Urinary bladder (tissue), 4 donors: ENCODE results near the gene DSCAM. TPM values are rescaled to one million over a fixed set of nuclear protein-coding genes. Genes with fewer than 3 reads are reported as not detected.

ENCODE experiments used
- DNase-seq: peaks from one replicate; pipeline ENCODE4 v3.0.0-alpha.2; 2015; ENCODE audit errors: extremely low spot score
- H3K27ac ChIP-seq: one replicate; pipeline ENCODE4 v1.5.1; 2013; ENCODE audit warnings: low read depth, mild to moderate bottlenecking, moderate library complexity
- H3K36me3 ChIP-seq: one replicate; pipeline ENCODE4 v1.6.1; 2013; ENCODE audit warnings: mild to moderate bottlenecking, moderate library complexity; ENCODE audit not compliant: insufficient read depth
- H3K4me1 ChIP-seq: one replicate; pipeline ENCODE4 v1.6.1; 2013; ENCODE audit warnings: mild to moderate bottlenecking, moderate library complexity; ENCODE audit not compliant: insufficient read depth
- H3K4me3 ChIP-seq: one replicate; pipeline ENCODE4 v1.5.1; 2013; ENCODE audit warnings: low read depth, low read length
- WGBS: extraction: QIAGEN DNeasy Blood & Tissue Kit; methylation state at CpG from one replicate; pipeline ENCODE4 v1.1.7; 2013; 5-methylcytosine and 5-hydroxymethylcytosine counted together
- polyA plus RNA-seq: library from polyadenylated mRNA; stranded (reverse); fragments of 200-250 nt; gene quantifications from one replicate; pipeline ENCODE4 v1.2.3, GENCODE V29; 2013
- total RNA-seq: library from RNA; depleted of rRNA; stranded (reverse); fragments of >200 nt; gene quantifications from one replicate; pipeline ENCODE4 v1.2.3, GENCODE V29; 2014
- donor health status: healthy with polysubstance abuse.
- donor health status: healthy.

Gene DSCAM
- total and polyA plus RNA-seq, 2 donors = 0.03 to 0.21 TPM

DNA sequence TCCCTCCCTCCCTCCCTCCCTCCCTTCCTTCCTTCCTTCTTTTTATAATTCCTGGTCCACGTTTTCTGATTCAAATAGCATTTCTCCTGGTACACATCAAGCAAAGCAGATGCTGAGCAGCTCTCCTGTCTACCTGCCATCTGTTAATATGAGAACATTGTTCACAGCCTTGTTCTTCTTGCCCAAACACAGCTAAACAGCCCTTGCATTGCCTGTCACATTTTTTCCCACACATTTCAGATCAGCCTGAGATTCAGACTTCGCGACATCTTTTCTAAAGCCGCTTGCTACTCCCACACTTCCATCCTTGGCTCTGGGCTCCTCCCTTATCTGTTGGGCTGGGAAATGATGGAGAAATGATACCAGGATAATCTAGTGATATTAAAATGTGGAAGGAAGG is 779.2 kb downstream of the DSCAM start:
- no peaks in the 10 kb centered on the region for H3K4me1 ChIP-seq
- no peak for DNase-seq
- H3K36me3 ChIP-seq = no peaks in the 10 kb centered on the region
- no peak overlapping the region for H3K27ac ChIP-seq
- no peak overlapping the region for H3K4me3 ChIP-seq
- 32% methylated on average over 4 of the region's 4 CpGs for WGBS

DNA sequence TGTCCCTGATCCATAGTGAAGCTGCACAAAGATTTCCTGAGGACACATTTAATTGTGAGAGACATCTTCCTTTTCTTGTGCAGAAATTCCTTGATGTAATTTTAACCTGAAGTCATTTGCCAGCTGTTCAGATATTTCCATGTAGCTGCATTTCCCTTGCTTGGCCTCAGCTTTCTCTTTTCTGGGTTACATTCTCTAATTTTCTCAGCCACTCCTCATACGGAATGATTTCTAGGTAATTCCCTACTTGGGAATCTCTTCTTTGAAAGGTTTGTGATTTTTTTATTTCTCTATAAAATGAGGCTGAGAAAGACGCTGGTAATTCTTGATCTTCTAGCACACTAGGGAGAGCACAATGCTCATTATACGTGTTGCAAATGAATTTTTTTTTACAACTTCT is 780.7 kb downstream of the DSCAM start:
- no peaks in the 10 kb centered on the region for H3K36me3 ChIP-seq
- DNase-seq = no peak
- no peak overlapping the region for H3K4me3 ChIP-seq
- no peak overlapping the region for H3K27ac ChIP-seq
- no peaks in the 10 kb centered on the region for H3K4me1 ChIP-seq
- WGBS = 76% methylated on average over 3 of the region's 3 CpGs

DNA sequence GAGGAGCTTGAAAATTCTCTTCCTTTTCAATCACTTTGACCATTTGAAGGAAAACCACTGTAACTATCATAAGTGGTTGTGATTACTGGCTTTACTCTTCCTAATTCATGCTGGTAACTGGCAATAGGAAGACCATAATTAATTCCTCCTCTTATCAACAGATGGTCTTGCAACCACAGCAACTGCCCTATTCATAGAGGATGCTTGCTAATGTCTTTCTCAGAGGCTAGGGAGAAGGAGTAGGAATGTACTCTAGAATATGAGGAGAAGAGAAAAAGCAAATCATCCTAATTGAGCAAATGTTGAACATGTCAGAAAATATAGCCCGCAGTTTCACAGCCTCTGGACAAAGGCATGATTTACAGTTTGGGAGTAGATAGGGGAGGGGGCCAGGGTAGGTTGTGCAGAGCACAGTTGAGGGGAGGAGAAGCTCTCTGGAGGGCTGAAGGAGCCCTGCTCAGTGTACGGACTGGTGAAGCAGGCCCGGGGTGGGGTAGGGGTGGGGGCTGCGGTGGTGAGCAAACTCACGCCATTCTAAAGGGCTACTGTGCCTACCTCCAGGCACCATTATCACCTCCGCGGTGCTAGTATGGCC is 786.8 kb downstream of the DSCAM start:
- WGBS = 88% methylated on average over 7 of the region's 7 CpGs
- H3K4me1 ChIP-seq = no peaks in the 10 kb centered on the region
- H3K4me3 ChIP-seq = no peak overlapping the region
- no peak for DNase-seq
- no peak overlapping the region for H3K27ac ChIP-seq
- H3K36me3 ChIP-seq = no peaks in the 10 kb centered on the region

GRCh38 chr21:40057331-40057730 is 789.6 kb downstream of the DSCAM start:
- no peak overlapping the region for H3K4me3 ChIP-seq
- WGBS = 87% methylated on average over 5 of the region's 5 CpGs
- no peaks in the 10 kb centered on the region for H3K4me1 ChIP-seq
- H3K36me3 ChIP-seq = no peaks in the 10 kb centered on the region
- DNase-seq = no peak
- H3K27ac ChIP-seq = no peak overlapping the region

DNA sequence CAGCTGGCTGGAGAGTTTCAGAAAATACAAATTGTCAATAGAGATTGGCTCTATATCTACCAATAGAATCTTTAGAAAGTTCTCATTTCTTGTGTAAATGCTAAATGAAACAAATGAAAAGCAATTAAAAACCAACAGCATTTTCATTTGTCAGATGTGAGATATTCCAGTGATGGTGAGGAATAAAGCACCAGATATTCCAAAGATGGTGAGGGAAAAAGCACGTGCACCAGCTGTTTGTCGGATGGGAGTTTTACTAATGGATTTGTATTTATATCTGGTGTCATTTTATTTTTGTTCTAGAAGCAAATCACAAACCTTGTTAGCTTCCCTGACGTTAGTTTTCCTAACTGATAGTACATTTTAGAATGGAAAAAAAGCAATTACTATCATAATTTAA is 790.9 kb downstream of the DSCAM start:
- Histone ChIP-seq H3K4me1 (no peaks in the 10 kb centered on the region), H3K27ac (no peak overlapping the region), H3K36me3 (no peaks in the 10 kb centered on the region), H3K4me3 (no peak overlapping the region)
- no peak for DNase-seq
- 60% methylated on average over 3 of the region's 3 CpGs for WGBS

DNA sequence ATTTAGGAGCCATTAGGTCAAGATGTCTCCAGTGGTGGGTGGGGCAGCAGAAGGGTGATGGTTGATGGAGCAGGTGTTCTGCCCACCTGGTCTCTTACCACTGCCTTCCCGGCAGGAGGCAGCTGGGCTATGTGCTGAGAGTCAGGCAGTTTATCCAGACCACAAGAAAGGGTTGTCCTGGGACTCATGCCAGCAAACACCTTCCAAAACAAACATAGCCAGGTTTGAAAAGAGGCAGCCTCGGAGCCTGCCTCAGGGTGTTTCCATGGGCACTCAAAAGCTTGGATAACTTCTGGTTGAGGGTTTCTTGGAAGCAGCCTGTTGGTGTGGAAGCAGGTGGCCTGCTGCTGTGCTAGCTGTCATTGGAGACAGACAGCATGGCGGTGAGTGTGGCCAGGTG is 792.6 kb downstream of the DSCAM start:
- DNase-seq = peak; percentile 32
- H3K27ac ChIP-seq = no peak overlapping the region
- H3K4me1 ChIP-seq = no peaks in the 10 kb centered on the region
- no peaks in the 10 kb centered on the region for H3K36me3 ChIP-seq
- WGBS = 35% methylated on average over 3 of the region's 3 CpGs
- no peak overlapping the region for H3K4me3 ChIP-seq

DNA sequence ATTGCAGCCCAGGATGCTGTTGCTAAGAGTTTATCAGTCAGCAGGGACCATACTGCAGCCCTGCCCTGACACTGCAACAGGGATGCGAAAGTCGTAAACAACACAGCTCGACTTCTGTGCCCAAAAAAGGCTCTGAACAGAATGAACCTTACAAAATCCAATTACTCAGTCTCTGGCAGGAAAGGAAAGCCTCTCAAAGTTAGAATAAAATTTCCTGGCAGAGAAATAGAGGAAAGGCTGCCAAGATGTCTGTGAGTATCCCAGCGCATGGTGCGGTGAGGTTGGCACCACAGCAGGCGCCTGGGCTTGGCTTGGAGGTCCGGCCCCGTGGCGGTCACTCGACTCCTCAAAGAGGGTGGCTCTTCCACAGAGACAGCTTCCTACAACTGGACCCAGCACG is 794.0 kb downstream of the DSCAM start:
- Histone ChIP-seq H3K4me3 (no peak overlapping the region), H3K36me3 (no peaks in the 10 kb centered on the region), H3K27ac (no peak overlapping the region), H3K4me1 (no peaks in the 10 kb centered on the region)
- no peak for DNase-seq
- WGBS = 42% methylated on average over 11 of the region's 11 CpGs

DNA sequence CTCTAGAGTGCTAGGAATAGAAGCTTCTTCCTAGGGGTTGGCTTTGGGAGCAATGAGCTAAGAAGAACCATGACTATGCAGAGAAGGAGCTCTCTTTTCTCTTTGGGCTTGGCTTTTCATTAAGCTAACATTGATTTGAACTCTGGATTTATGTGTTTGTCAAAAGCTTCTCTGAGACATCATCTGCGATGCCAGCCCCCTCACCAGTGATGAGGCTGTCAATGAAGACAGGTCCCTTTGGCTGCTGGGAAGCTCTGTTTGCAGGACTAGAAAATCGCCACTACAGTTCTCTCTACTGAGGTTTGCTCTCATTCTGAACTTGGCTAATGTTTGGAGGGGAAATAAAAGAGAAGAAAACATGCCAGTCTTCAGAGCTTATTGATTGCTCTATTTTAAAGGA is 794.7 kb downstream of the DSCAM start:
- Histone ChIP-seq H3K4me1 (no peaks in the 10 kb centered on the region), H3K36me3 (no peaks in the 10 kb centered on the region), H3K27ac (no peak overlapping the region), H3K4me3 (no peak overlapping the region)
- DNase-seq = no peak
- WGBS = 81% methylated on average over 2 of the region's 2 CpGs

DNA sequence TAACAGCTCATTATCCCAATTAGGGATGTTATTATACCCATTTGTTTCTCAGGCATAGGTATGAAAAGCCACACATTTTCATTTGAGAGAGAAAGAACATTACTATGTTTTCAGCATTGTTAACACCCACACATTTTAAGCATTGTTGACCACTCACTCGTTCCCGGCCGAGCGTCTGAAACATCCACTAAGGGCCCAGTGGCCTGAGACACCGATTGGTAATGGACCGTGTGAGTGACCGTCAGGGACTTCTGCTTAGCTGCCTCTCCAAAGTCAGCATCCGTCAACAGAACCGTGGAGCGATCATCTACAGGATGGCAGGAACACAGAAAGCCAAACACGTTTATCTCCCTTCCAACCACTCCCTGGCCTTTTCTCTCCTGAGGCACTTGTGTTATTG is 795.2 kb downstream of the DSCAM start:
- Histone ChIP-seq H3K4me3 (no peak overlapping the region), H3K27ac (no peak overlapping the region), H3K4me1 (no peaks in the 10 kb centered on the region), H3K36me3 (no peaks in the 10 kb centered on the region)
- DNase-seq = no peak
- WGBS = 91% methylated on average over 11 of the region's 11 CpGs

DNA sequence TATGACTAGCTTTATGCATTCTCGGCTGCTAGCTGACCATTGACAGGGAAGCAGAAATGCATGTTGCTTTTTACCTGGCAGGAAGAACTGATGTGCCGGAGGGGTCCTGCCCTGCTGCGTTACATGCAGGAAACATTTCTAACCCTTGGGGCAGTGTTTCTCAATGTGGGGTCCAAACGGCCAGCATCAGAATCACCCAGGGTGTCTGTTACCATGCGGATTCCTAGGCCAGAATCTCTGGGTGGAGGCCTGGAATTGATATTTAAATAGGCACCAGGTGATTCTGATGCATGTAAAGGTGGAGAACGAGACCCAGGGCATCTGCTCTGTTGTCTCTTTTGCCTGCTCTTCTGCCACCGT is 797.0 kb downstream of the DSCAM start:
- Histone ChIP-seq H3K27ac (no peak overlapping the region), H3K4me3 (no peak overlapping the region), H3K4me1 (no peaks in the 10 kb centered on the region), H3K36me3 (no peaks in the 10 kb centered on the region)
- DNase-seq = no peak
- 28% methylated on average over 7 of the region's 7 CpGs for WGBS

DNA sequence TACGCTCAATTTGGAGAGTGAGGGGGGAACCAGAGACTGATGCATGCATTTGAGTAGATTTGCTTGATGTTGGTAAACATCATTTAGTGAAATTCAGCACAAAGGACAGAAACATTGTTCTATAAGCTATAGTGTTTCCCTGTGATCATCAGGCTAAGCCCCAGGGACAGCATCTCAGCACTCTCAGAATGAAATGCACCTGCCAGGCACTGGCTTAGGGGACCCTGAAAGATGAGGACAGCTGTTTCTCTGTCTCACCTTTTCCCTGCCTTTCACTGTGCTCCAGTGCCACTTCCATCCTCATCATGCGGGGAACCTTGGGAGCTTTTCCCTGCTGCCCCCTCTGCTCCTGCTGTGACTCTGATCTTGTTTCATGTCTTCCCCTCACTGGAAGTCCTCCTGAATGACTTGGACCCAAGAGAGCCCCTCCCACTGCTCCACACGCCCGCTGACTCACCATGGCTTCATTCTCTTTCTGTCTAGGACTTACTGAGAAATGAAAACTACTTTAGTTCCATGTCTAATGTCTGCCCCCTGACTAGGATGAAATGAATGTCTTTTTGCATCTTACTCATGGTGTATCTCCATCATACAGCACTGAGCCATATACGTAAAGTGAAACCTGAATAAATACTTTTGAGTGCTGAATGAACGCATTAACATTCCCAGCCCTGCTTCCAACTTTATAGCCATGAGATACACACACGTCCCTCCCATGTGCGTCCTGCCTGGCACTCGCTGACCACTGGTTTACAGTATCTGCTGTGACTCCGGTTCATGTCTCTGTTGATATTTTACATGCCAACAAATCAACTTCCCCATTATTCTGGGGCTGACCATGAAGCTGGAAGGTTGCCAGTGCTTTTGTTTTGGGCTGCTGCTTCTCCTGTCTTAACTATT is 797.7 kb downstream of the DSCAM start:
- H3K4me1 ChIP-seq = no peaks in the 10 kb centered on the region
- H3K27ac ChIP-seq = no peak overlapping the region
- WGBS = 29% methylated on average over 10 of the region's 10 CpGs
- H3K36me3 ChIP-seq = no peaks in the 10 kb centered on the region
- H3K4me3 ChIP-seq = no peak overlapping the region
- DNase-seq = no peak

- Histone ChIP-seq H3K27ac (no peak overlapping the region), H3K4me1 (no peaks in the 10 kb centered on the region), H3K4me3 (no peak overlapping the region), H3K36me3 (no peaks in the 10 kb centered on the region)
- 40% methylated on average over 5 of the region's 5 CpGs for WGBS
- DNase-seq = no peak
These were observed 798.8 kb downstream of the DSCAM start for GRCh38 chr21:40047993-40048730.

DNA sequence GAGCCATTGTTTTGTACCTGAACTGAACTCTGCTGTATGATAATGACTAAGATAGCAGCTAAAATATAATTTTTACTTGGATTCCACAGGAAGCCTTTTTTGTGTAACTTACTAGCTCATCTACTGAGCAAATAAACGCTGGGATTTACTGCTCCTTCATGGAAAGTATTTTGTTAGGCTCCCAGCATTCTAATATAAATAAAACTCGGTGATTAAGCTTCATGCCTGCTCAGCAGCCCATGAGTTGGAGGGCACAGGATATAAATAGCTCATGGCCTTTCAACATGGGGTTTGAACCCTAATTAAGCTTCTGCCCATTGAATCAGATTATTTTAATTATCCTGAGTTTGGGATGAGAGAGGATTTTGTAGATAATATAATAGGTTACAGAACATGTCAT is 799.7 kb downstream of the DSCAM start:
- Histone ChIP-seq H3K4me3 (no peak overlapping the region), H3K36me3 (no peaks in the 10 kb centered on the region), H3K27ac (no peak overlapping the region), H3K4me1 (no peaks in the 10 kb centered on the region)
- 20% methylated on average over 2 of the region's 2 CpGs for whole genome bisulfite sequencing
- no peak for DNase-seq

DNA sequence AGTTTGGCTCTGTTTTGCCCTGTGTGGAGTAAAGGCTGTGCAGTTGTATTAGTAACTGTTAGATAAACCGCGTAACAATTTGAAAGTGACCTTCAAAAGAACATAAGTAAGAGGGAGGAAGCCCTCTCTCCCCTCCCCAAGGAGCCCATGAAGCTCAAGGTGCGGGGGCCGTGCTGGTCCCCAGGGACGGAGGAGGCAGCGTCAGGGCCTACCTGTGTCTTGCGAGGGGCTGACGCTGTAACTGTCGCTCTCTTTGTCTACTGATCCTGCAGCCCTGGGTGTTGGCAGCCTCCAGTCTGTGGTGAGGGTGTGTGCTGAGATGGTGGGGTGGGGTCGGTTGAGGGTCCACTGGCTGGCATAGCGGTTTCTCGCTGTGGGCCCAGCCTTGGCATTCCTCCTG is 803.1 kb downstream of the DSCAM start:
- H3K36me3 ChIP-seq = no peaks in the 10 kb centered on the region
- H3K4me1 ChIP-seq = no peaks in the 10 kb centered on the region
- 96% methylated on average over 12 of the region's 12 CpGs for WGBS
- no peak for DNase-seq
- H3K27ac ChIP-seq = no peak overlapping the region
- no peak overlapping the region for H3K4me3 ChIP-seq
